Pancreas (tissue), 10 donors: ENCODE measurements around the gene BMAL1. TPM values are rescaled to one million over a fixed set of nuclear protein-coding genes. Genes with fewer than 3 reads are reported as not detected.

Source experiments
- ATAC-seq, 4 donors: fragments of 200-7000 bp; cut with Tn5 transposase; one replicate each; pipeline versions ENCODE4 v1.8.0 to v1.9.1; 2020; ENCODE audit warnings: mild to moderate bottlenecking in 4 of 4, moderate library complexity in 4 of 4
- DNase-seq, 6 donors: peaks; one replicate each; pipeline ENCODE4 v3.0.0-alpha.2; 2020
- FAIRE-seq: peaks from 2 replicates; lab custom pipeline; 2012; peaks lifted over from hg19 to GRCh38; lab: Jason Lieb, UNC
- H3K27ac ChIP-seq, 4 donors: fragments of 200-600 bp; sonication (generic); 1 replicate in 3 of 4; 2 replicates in 1 of 4; pipeline versions ENCODE4 v1.5.0 to v1.8.0; 2020
- H3K27me3 ChIP-seq, 4 donors: fragments of 200-600 bp; one replicate each; pipeline ENCODE4 v1.8.0; 2021
- H3K36me3 ChIP-seq, 3 donors: fragments of 200-600 bp; sonication (generic) in 1 of 3; one replicate each; pipeline versions ENCODE4 v1.5.0 to v1.8.0; 2020 to 2021
- H3K4me1 ChIP-seq, 3 donors: fragments of 200-600 bp; one replicate each; pipeline ENCODE4 v1.8.0; 2021
- H3K4me3 ChIP-seq, 4 donors: fragments of 200-600 bp; sonication (generic) in 2 of 4; one replicate each; pipeline versions ENCODE4 v1.5.0 to v1.8.0; 2020 to 2021
- H3K9me3 ChIP-seq, 4 donors: fragments of 200-600 bp; one replicate each; pipeline ENCODE4 v1.8.0; 2021
- WGBS, 2 donors: extraction: QIAGEN DNeasy Blood & Tissue Kit; methylation state at CpG; one replicate each; pipeline ENCODE4 v1.1.7; 2013; 5-methylcytosine and 5-hydroxymethylcytosine counted together
- intact Hi-C, 3 donors: fragments of 100-400 bp; cut with DNase I; formaldehyde crosslinking; loops; one replicate each; pipeline versions ENCODE4 v1.11.1 to v1.14.2; 2022
- polyA plus RNA-seq, 2 donors: library from polyadenylated mRNA; stranded (reverse); fragments of 200-250 nt; gene quantifications; one replicate each; pipeline ENCODE4 v1.2.3, GENCODE V29; 2013
- total RNA-seq, 6 donors: library from RNA; stranded (reverse); fragmentation: NEBNext Ultra II Directional in 4 of 6; extraction: Animal tissue kit (Norgen Biotek cat#: 25700) in 4 of 6; gene quantifications; one replicate each; pipeline versions ENCODE4 v1.2.1 to v1.2.4, GENCODE V29; 2021 to 2023
- TF ChIP-seq, protein P1 (sequence below), 4 donors: fragments of 200-600 bp; sonication (generic) in 3 of 4; IDR thresholded peaks; one replicate each; pipeline versions ENCODE4 v1.5.0 to v1.8.0; 2021; ENCODE audit warnings: antibody characterized with exemption in 4 of 4
- donor health status: healthy with polysubstance abuse.
- donor health status: DM: no; HTN: no; CAD: no; lungs with moderate emphysema.
- donor health status: DM: no; HTN: no; CAD: no.
- donor health status: control.
- donor health status: control.
- donor health status: Bipolar disorder and iron deficiency.
- donor health status: DM: yes; HTN: yes; CAD: no.
- donor health status: DM: no; HTN: no; CAD: no.
- donor health status: DM: no; HTN: no; CAD: no.
- donor health status: DM: yes; HTN: yes; CAD: no.

The BMAL1 gene
- total and polyA plus RNA-seq, 8 donors = 6.1 to 17.3 (median 12.5) TPM

DNA sequence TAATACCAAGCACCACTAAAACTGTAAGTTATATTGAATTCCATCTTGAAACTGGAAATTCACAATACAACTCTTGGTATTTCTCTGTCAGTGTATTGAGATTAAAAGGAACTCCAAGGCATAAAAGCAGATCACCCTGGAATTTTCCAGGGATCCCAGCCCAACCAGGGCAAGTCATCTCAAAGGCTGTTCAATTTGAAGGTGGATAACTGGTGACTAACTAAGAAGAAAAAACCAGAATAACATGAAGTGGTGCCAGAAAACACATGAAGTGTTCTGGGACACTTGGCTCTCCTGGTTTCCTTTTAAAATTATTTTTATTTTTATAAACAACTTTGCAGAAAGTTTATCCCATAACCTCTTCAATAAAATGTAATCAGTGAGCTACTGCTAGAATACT, 7.8 kb upstream of the BMAL1 start:
- H3K4me3 ChIP-seq = no peak overlapping the region
- TF ChIP-seq, protein P1, sequence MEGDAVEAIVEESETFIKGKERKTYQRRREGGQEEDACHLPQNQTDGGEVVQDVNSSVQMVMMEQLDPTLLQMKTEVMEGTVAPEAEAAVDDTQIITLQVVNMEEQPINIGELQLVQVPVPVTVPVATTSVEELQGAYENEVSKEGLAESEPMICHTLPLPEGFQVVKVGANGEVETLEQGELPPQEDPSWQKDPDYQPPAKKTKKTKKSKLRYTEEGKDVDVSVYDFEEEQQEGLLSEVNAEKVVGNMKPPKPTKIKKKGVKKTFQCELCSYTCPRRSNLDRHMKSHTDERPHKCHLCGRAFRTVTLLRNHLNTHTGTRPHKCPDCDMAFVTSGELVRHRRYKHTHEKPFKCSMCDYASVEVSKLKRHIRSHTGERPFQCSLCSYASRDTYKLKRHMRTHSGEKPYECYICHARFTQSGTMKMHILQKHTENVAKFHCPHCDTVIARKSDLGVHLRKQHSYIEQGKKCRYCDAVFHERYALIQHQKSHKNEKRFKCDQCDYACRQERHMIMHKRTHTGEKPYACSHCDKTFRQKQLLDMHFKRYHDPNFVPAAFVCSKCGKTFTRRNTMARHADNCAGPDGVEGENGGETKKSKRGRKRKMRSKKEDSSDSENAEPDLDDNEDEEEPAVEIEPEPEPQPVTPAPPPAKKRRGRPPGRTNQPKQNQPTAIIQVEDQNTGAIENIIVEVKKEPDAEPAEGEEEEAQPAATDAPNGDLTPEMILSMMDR (IDR thresholded peaks at IDR 0.05) = no peak
- no peak for FAIRE-seq
- no peak for ATAC-seq
- H3K36me3 ChIP-seq = no peaks in the 10 kb centered on the region
- H3K27ac ChIP-seq = no peak overlapping the region
- no peaks in the 10 kb centered on the region for H3K27me3 ChIP-seq
- DNase-seq = no peak
- intact Hi-C loops = no loop called here
- no peaks in the 10 kb centered on the region for H3K4me1 ChIP-seq
- no peaks in the 10 kb centered on the region for H3K9me3 ChIP-seq

DNA sequence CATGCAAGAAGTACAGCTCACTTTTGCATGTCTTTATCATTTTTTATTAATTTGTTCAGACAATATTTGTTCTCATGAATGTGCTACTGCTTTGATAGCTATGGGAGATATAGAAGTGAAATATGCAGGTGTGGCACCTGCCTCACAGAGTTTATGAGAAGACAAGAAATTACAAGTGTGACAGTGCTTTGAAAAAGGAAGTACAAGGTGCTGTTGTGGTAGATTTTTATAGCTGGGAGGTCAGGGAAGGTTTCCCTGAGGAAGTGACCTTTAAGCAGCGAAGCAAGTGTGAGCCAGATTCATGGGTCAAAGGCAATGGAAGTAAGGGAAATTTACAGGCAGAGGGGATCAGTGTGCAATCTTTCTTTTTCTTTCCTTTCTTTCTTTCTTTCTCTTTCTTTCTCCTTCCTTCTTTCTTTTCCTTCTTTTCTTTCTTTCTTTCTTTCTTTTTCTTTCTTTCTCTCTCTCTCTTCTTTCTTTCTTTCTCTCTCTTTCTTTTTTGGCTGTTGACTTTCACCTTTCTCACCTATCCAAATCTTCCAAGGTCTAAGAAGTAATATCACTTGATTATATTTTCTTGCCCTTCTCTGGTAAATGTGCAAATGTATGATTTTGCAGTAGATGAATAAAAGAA, 6.4 kb upstream of the BMAL1 start:
- Histone ChIP-seq H3K36me3 (no peaks in the 10 kb centered on the region), H3K27me3 (no peaks in the 10 kb centered on the region), H3K4me1 (no peaks in the 10 kb centered on the region), H3K27ac (no peak overlapping the region), H3K4me3 (no peak overlapping the region), H3K9me3 (no peaks in the 10 kb centered on the region)
- TF ChIP-seq, protein P1 (IDR thresholded peaks at IDR 0.05) = no peak
- no peak for ATAC-seq
- WGBS, 2 donors = 29 to 67% methylated on average over 1 of the region's 1 CpG
- intact Hi-C loops = no loop called here
- peak; percentile 41 for FAIRE-seq
- no peak for DNase-seq

DNA sequence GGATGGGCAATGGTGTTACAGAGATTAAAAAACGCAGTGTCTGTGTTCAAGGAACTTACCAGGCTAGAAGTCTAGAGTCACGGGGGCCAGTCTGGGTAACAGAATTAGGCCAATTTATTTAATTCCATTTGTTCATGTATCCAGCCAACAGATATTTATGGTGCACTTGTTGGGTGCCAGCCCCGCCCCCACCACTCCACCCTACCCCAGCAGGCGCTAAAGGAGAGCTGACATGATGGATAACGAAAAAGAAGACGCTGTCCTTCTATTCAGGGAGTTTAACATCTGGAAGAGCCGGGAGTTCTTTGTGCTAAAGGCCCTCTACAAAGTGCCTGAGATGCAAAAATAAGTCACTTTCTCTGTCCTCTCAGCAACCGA, 1.1 kb upstream of the BMAL1 start:
- DNase-seq (no peak), ATAC-seq (no peak), FAIRE-seq (no peak)
- Histone ChIP-seq H3K27me3 (no peaks in the 10 kb centered on the region), H3K4me1 (peaks cover 0 to 11% (median 11%) of the 10 kb centered on the region in 3 donors), H3K4me3 (peak overlapping the region in 3 of 4 donors; percentile 60 to 100 (median 69)), H3K9me3 (no peaks in the 10 kb centered on the region), H3K27ac (peak overlapping the region in 3 of 4 donors; percentile 73 to 87 (median 86)), H3K36me3 (no peaks in the 10 kb centered on the region)
- TF ChIP-seq, protein P1 (IDR thresholded peaks at IDR 0.05) = no peak
- intact Hi-C loops = no loop called here
- WGBS, 2 donors = 5 to 10% methylated on average over 8 of the region's 8 CpGs

DNA sequence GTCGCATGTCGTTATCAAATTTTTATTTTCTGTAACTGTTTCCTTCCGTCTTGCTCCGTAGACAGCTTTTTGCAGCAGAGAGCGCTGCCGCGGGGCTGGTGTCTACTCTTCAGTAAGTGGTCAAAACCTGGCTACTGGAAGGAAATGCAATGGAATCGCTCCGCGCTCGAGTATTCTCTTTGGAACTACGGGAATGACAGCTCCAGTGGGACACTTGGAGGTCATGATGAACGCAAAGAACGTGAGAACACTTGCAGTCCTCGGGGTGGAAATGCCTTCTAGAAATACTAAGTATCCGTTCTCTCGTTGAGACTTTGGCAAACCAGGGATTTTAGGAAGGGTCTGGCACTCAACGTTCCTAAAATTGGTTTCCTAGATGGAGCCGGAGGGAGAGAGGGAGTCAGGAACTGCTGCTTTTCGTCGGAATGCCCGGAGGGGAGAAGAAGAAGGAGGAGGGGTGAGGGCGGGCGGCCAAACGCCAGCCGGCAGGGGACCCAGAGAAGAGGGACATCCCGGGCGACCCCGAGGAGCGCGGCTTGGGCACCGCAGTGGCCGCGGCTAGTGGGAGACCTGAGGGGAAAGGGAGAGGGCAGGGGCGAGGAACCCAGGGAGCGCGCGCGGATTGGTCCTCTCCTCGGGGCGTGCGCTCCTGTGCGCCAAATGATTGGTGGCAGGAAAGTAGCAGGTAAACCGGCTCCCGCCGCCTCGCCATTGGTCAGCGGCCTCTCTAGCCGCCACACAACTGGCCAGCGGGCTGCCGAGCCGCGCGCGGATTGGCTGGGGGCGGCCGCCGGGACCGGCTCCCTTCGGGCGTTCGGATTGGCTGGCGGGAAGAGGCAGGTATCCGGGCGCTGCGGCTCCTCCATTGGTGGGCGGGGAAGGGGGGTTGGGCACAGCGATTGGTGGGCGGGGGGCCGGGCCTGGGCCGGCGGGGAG, 490 bp upstream of the BMAL1 start:
- WGBS, 2 donors = 0% methylated on average over 43 to 72 of the region's 72 CpGs

More for the DNA sequence above, 490 bp upstream of the BMAL1 start:
- Histone ChIP-seq H3K4me3 (peak overlapping the region; percentile 69 to 100 (median 92)), H3K27ac (peak overlapping the region; percentile 73 to 87 (median 80)), H3K9me3 (no peaks in the 10 kb centered on the region), H3K27me3 (no peaks in the 10 kb centered on the region), H3K36me3 (no peaks in the 10 kb centered on the region), H3K4me1 (peaks cover 0 to 11% (median 11%) of the 10 kb centered on the region in 3 donors)
- no peak for FAIRE-seq
- intact Hi-C loops = no loop called here
- peak; percentile 98 to 99 (median 98) for DNase-seq
- TF ChIP-seq, protein P1 (IDR thresholded peaks at IDR 0.05) = no peak
- peak; percentile 91 to 96 (median 92) for ATAC-seq
